Fibroblast of the aortic adventitia (primary cell): ENCODE results near the gene GRIA3. TPM values are rescaled to one million over a fixed set of nuclear protein-coding genes. Genes with fewer than 3 reads are reported as not detected.

ENCODE experiments used
- DNase-seq: peaks from one replicate; pipeline ENCODE4 v3.0.0-alpha.2; 2010; ENCODE audit warnings: low read depth
- H3K4me3 ChIP-seq: 2 replicates; pipeline ENCODE4 v1.5.1; 2011; ENCODE audit warnings: low read depth, mild to moderate bottlenecking, control low read depth, low read length, moderate library complexity
- total RNA-seq: library from RNA; depleted of rRNA; stranded (reverse); fragments of >200 nt; gene quantifications from 2 replicates; pipeline ENCODE4 v1.2.3, GENCODE V29; 2012; ENCODE audit warnings: low replicate concordance
- TF ChIP-seq, protein P1 (sequence below): IDR thresholded peaks from 2 replicates; pipeline ENCODE4 v1.5.1; 2011; ENCODE audit warnings: mild to moderate bottlenecking, low read length, control low read depth, inconsistent platforms; ENCODE audit not compliant: insufficient read depth

GRIA3 gene
- total RNA-seq, 1 donor = 9.7 TPM

DNA sequence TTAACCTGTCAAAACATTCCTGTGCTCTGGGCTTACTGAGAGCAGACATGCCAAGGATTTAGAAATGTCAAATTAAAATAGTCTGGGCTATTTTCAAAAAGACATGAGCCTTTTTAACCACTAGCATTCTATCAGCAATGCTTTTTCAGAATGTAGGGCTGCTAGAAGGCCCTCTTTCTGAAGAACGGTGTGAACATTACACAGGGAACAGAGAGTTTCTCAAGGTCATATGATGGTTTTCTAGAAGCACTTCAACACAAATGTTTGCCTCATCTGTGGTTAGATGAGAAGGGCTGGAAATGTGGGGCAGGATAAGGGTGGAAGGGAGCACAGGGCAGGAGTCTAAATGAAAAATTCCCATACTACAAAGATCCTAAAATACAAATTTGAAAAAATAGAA, 39.3 kb downstream of the GRIA3 start:
- DNase-seq = no peak
- H3K4me3 ChIP-seq = no peak overlapping the region
- TF ChIP-seq, protein P1, sequence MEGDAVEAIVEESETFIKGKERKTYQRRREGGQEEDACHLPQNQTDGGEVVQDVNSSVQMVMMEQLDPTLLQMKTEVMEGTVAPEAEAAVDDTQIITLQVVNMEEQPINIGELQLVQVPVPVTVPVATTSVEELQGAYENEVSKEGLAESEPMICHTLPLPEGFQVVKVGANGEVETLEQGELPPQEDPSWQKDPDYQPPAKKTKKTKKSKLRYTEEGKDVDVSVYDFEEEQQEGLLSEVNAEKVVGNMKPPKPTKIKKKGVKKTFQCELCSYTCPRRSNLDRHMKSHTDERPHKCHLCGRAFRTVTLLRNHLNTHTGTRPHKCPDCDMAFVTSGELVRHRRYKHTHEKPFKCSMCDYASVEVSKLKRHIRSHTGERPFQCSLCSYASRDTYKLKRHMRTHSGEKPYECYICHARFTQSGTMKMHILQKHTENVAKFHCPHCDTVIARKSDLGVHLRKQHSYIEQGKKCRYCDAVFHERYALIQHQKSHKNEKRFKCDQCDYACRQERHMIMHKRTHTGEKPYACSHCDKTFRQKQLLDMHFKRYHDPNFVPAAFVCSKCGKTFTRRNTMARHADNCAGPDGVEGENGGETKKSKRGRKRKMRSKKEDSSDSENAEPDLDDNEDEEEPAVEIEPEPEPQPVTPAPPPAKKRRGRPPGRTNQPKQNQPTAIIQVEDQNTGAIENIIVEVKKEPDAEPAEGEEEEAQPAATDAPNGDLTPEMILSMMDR = no peak

DNA sequence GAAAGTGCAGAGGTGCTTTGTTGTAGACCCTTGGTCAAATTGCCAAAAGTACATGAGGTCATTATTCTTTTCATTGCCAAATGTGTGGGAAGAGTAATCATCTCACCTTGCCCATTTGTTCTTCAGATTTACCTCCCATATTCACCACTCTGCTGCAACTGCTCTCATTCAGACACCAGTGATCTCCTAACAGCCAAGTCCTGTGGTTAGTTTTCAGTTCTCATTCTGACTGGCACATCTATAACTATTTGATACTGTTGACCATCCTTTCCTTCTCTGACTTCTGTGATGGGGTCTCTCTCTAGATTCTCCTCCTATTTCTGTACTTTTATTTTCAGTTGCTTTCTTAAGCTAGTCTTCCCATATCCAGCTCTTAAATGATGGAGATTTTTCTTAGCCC, 39.8 kb downstream of the GRIA3 start:
- TF ChIP-seq, protein P1 = no peak
- no peak overlapping the region for H3K4me3 ChIP-seq
- no peak for DNase-seq

DNA sequence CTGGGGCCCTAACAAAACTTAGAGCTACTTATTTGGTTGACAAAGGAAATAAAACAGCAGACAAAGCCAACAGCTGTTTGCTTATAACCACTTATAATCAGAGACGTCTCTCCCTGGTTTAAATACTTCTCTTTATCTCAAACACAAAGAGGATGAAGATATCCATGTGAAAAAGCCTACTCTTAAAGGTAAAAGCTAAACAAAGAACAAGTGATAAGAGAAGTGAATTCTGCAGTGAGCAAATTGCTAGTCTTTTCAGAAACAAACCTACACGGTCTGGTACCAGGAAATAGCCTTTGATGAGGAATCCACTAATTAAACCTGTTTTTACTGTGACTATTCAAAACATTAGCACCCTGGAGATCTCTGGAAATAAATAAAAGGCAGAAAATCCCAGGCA, 46.7 kb downstream of the GRIA3 start:
- H3K4me3 ChIP-seq = no peak overlapping the region
- DNase-seq = no peak
- TF ChIP-seq, protein P1 = no peak

DNA sequence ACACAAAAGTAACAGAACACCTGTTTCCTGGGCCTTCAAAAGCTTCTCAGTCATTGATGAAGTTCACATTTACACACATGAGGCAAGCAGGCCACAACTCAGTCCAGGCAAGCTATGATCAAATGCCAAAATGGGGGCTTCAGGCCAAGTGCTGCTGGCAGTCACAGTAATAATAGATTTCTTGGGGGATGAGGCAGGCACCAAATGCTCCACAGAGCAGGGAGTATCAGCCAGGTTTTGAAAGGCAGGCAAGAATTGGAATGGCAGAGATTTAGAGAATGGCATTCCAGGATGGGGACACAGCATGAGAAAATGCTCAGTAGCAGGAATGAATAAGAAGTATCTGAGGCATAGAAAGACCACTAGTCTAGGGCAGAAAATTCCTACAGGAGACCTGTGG, 52.8 kb downstream of the GRIA3 start:
- TF ChIP-seq, protein P1 = no peak
- peak; percentile 25 for DNase-seq
- H3K4me3 ChIP-seq = no peak overlapping the region

DNA sequence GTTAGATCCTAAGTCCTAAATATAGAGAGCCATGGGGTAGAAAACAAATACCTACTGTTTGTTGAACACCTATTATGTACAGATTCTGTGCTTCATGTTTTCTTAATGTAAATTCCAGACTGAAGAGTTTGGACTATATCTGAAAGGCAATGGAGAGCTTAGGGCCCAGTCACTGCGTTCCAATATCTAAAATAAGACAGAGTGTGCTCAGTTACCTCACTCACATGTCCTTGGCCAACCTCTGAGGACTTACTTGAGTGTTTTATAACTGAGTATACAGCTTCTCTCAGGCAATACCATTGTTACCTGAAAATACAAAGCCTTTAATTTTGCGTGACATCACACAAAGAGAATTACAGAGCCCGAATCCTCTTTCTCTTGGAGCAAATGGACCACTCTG, 53.2 kb downstream of the GRIA3 start:
- TF ChIP-seq, protein P1 = no peak
- DNase-seq = no peak
- no peak overlapping the region for H3K4me3 ChIP-seq

DNA sequence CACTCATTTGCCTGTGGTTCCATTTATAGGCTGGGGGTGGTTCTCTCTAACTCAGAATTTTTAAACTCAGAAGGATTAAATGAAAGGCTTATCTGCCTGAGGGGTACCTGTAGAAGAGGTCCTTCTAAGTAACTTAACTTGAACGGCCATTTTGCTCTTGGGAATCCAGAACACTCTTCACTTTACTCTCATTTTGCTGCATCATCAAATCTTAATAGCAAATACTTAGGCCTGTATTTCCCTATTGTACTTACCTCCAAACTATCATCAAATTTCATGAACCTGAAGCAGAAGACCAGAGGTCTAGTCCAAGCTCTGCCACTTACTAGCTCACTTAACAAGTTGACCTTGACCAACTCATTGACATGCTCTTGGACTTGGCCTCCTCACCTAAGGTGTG, 70.4 kb downstream of the GRIA3 start:
- TF ChIP-seq, protein P1 = no peak
- no peak overlapping the region for H3K4me3 ChIP-seq
- DNase-seq = no peak

DNA sequence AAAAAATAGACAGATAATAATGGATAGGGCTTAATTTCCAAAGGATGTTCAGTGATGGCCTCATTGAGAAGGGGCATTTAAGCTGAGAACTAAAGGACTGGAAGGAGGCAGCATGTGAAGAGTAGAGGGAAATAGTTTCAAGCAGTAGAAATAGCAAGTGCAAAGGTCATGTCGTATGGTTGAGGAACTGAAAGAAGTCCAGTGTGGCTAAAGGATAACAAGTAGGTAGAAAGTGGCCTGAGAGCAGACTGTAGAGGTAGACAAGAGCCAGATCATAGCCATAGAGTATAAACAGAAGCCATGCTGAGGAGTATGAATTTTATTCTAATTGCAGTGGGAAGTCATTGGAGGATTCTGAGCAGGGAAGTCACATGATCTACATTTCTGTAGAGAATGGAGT, 72.3 kb downstream of the GRIA3 start:
- no peak for DNase-seq
- no peak overlapping the region for H3K4me3 ChIP-seq
- TF ChIP-seq, protein P1 = no peak
